Muscle layer of colon (tissue), 2 donors: Measurements from ENCODE around the gene MAP3K5.

Experiments used
- H3K27ac ChIP-seq: one replicate; pipeline ENCODE4 v1.7.0; 2013; ENCODE audit warnings: low read depth, mild to moderate bottlenecking, low read length, moderate library complexity
- H3K27me3 ChIP-seq, 2 donors: one replicate each; pipeline ENCODE4 v1.7.0; 2013; ENCODE audit warnings: low read length in 2 of 2, mild to moderate bottlenecking in 2 of 2; ENCODE audit not compliant: insufficient read depth in 2 of 2, control insufficient read depth in 1 of 2
- H3K36me3 ChIP-seq: one replicate; pipeline ENCODE4 v1.7.0; 2013; ENCODE audit warnings: mild to moderate bottlenecking, low read length; ENCODE audit not compliant: insufficient read depth
- H3K4me1 ChIP-seq: one replicate; pipeline ENCODE4 v1.7.0; 2013; ENCODE audit warnings: mild to moderate bottlenecking, low read length; ENCODE audit not compliant: insufficient read depth
- H3K4me3 ChIP-seq, 2 donors: one replicate each; pipeline ENCODE4 v1.7.0; 2013; ENCODE audit warnings: low read length in 2 of 2, low read depth in 1 of 2, mild to moderate bottlenecking in 1 of 2, moderate library complexity in 1 of 2
- H3K9ac ChIP-seq: one replicate; pipeline ENCODE4 v1.7.0; 2013; ENCODE audit warnings: low read length
- H3K9me3 ChIP-seq: one replicate; pipeline ENCODE4 v1.7.0; 2013; ENCODE audit warnings: mild to moderate bottlenecking, low read length
- donor health status: abdominal sarcoma.
- donor health status: Adenocarcinoma of cecum.

Gene MAP3K5

GRCh38 chr6:136754820-136755219 lies 37.5 kb downstream of the MAP3K5 start:
- H3K36me3 ChIP-seq: no peaks in the 10 kb centered on the region

GRCh38 chr6:136753624-136754023 lies 38.7 kb downstream of the MAP3K5 start:
- H3K4me1 ChIP-seq: peaks cover 18% of the 10 kb centered on the region
- H3K4me3 ChIP-seq: no peak overlapping the region
- H3K9me3 ChIP-seq: no peaks in the 10 kb centered on the region
- H3K9ac ChIP-seq: no peak overlapping the region
- no peak overlapping the region for H3K27ac ChIP-seq
- no peaks in the 10 kb centered on the region for H3K27me3 ChIP-seq
- H3K36me3 ChIP-seq: no peaks in the 10 kb centered on the region

More at GRCh38 chr6:136754820-136755219, 37.5 kb downstream of the MAP3K5 start:
- Histone ChIP-seq H3K9ac (no peak overlapping the region), H3K9me3 (no peaks in the 10 kb centered on the region), H3K27me3 (no peaks in the 10 kb centered on the region), H3K27ac (no peak overlapping the region), H3K4me1 (peaks cover 18% of the 10 kb centered on the region), H3K4me3 (no peak overlapping the region)

GRCh38 chr6:136752554-136752953 lies 39.7 kb downstream of the MAP3K5 start:
- H3K27ac ChIP-seq: no peak overlapping the region
- H3K9ac ChIP-seq: no peak overlapping the region
- peaks cover 18% of the 10 kb centered on the region for H3K4me1 ChIP-seq
- H3K4me3 ChIP-seq: no peak overlapping the region
- no peaks in the 10 kb centered on the region for H3K9me3 ChIP-seq
- H3K36me3 ChIP-seq: no peaks in the 10 kb centered on the region
- H3K27me3 ChIP-seq: no peaks in the 10 kb centered on the region

GRCh38 chr6:136751991-136752390 lies 40.3 kb downstream of the MAP3K5 start:
- Histone ChIP-seq H3K4me3 (no peak overlapping the region), H3K36me3 (no peaks in the 10 kb centered on the region), H3K9ac (no peak overlapping the region), H3K27me3 (no peaks in the 10 kb centered on the region), H3K4me1 (peaks cover 18% of the 10 kb centered on the region), H3K27ac (no peak overlapping the region), H3K9me3 (no peaks in the 10 kb centered on the region)

- Histone ChIP-seq H3K27me3 (no peaks in the 10 kb centered on the region), H3K4me3 (no peak overlapping the region), H3K4me1 (peaks cover 18% of the 10 kb centered on the region), H3K36me3 (no peaks in the 10 kb centered on the region), H3K9me3 (no peaks in the 10 kb centered on the region), H3K9ac (no peak overlapping the region), H3K27ac (no peak overlapping the region)
Observed at GRCh38 chr6:136751522-136751956, 40.7 kb downstream of the MAP3K5 start.

GRCh38 chr6:136750696-136751521 lies 41.4 kb downstream of the MAP3K5 start:
- H3K9me3 ChIP-seq: no peaks in the 10 kb centered on the region
- no peak overlapping the region for H3K27ac ChIP-seq
- no peak overlapping the region for H3K9ac ChIP-seq
- no peaks in the 10 kb centered on the region for H3K27me3 ChIP-seq
- no peak overlapping the region for H3K4me3 ChIP-seq
- H3K36me3 ChIP-seq: no peaks in the 10 kb centered on the region
- H3K4me1 ChIP-seq: peaks cover 18% of the 10 kb centered on the region

GRCh38 chr6:136749359-136749997 lies 42.8 kb downstream of the MAP3K5 start:
- Histone ChIP-seq H3K27ac (no peak overlapping the region), H3K9me3 (no peaks in the 10 kb centered on the region), H3K27me3 (no peaks in the 10 kb centered on the region)

GRCh38 chr6:136747507-136747906 lies 44.8 kb downstream of the MAP3K5 start:
- no peaks in the 10 kb centered on the region for H3K36me3 ChIP-seq
- no peak overlapping the region for H3K9ac ChIP-seq
- no peak overlapping the region for H3K4me3 ChIP-seq
- H3K9me3 ChIP-seq: no peaks in the 10 kb centered on the region
- H3K27ac ChIP-seq: no peak overlapping the region
- peaks cover 18% of the 10 kb centered on the region for H3K4me1 ChIP-seq
- H3K27me3 ChIP-seq: no peaks in the 10 kb centered on the region

More at GRCh38 chr6:136749359-136749997, 42.8 kb downstream of the MAP3K5 start:
- peaks cover 18% of the 10 kb centered on the region for H3K4me1 ChIP-seq
- no peaks in the 10 kb centered on the region for H3K36me3 ChIP-seq
- no peak overlapping the region for H3K4me3 ChIP-seq
- H3K9ac ChIP-seq: no peak overlapping the region

GRCh38 chr6:136745300-136745699 lies 47.0 kb downstream of the MAP3K5 start:
- H3K27me3 ChIP-seq: no peaks in the 10 kb centered on the region
- H3K27ac ChIP-seq: no peak overlapping the region
- H3K4me3 ChIP-seq: no peak overlapping the region

GRCh38 chr6:136744889-136745288 lies 47.4 kb downstream of the MAP3K5 start:
- Histone ChIP-seq H3K4me1 (no peaks in the 10 kb centered on the region), H3K4me3 (no peak overlapping the region), H3K36me3 (no peaks in the 10 kb centered on the region), H3K27ac (no peak overlapping the region), H3K9ac (no peak overlapping the region), H3K27me3 (no peaks in the 10 kb centered on the region), H3K9me3 (no peaks in the 10 kb centered on the region)

More at GRCh38 chr6:136745300-136745699, 47.0 kb downstream of the MAP3K5 start:
- no peak overlapping the region for H3K9ac ChIP-seq
- H3K9me3 ChIP-seq: no peaks in the 10 kb centered on the region
- H3K36me3 ChIP-seq: no peaks in the 10 kb centered on the region
- no peaks in the 10 kb centered on the region for H3K4me1 ChIP-seq

GRCh38 chr6:136742125-136742524 lies 50.2 kb downstream of the MAP3K5 start:
- Histone ChIP-seq H3K4me1 (no peaks in the 10 kb centered on the region), H3K36me3 (no peaks in the 10 kb centered on the region), H3K9ac (no peak overlapping the region), H3K9me3 (no peaks in the 10 kb centered on the region), H3K27me3 (no peaks in the 10 kb centered on the region), H3K4me3 (no peak overlapping the region), H3K27ac (no peak overlapping the region)
